Liver (tissue), 9 donors: ENCODE measurements around the gene ODC1. TPM values are rescaled to one million over a fixed set of nuclear protein-coding genes. Genes with fewer than 3 reads are reported as not detected.

Experiments
- DNase-seq: peaks from one replicate; pipeline ENCODE4 v3.0.0-alpha.2; 2017; ENCODE audit warnings: low spot score
- H3K27ac ChIP-seq, 2 donors: one replicate each; pipeline ENCODE4 v1.7.0; 2013; ENCODE audit warnings: inconsistent platforms in 2 of 2, low read length in 2 of 2, control low read depth in 1 of 2, low read depth in 1 of 2, mild to moderate bottlenecking in 1 of 2
- H3K27me3 ChIP-seq, 4 donors: one replicate each; pipeline versions ENCODE4 v1.6.1 to v1.7.0; 2013; ENCODE audit warnings: low read length in 3 of 4, inconsistent platforms in 1 of 4, mild to moderate bottlenecking in 1 of 4, moderate library complexity in 1 of 4; ENCODE audit not compliant: control insufficient read depth in 4 of 4, insufficient read depth in 4 of 4
- H3K36me3 ChIP-seq, 4 donors: one replicate each; pipeline versions ENCODE4 v1.6.1 to v1.7.0; 2013; ENCODE audit warnings: low read length in 3 of 4, mild to moderate bottlenecking in 3 of 4, low read depth in 1 of 4, moderate library complexity in 1 of 4; ENCODE audit not compliant: control insufficient read depth in 4 of 4, insufficient read depth in 3 of 4
- H3K4me1 ChIP-seq, 4 donors: one replicate each; pipeline versions ENCODE4 v1.6.1 to v1.7.0; 2013; ENCODE audit warnings: low read length in 3 of 4, mild to moderate bottlenecking in 3 of 4, moderate library complexity in 1 of 4; ENCODE audit not compliant: control insufficient read depth in 4 of 4, insufficient read depth in 4 of 4
- H3K4me3 ChIP-seq, 3 donors: one replicate each; pipeline versions ENCODE4 v1.6.1 to v1.7.0; 2013; ENCODE audit warnings: low read length in 3 of 3, control low read depth in 1 of 3, low read depth in 1 of 3, mild to moderate bottlenecking in 1 of 3
- H3K9ac ChIP-seq, 2 donors: one replicate each; pipeline ENCODE4 v1.7.0; 2013; ENCODE audit warnings: low read length in 2 of 2, mild to moderate bottlenecking in 2 of 2, moderate library complexity in 2 of 2, control low read depth in 1 of 2, low read depth in 1 of 2
- H3K9me3 ChIP-seq, 4 donors: one replicate each; pipeline versions ENCODE4 v1.6.1 to v1.7.0; 2013; ENCODE audit warnings: low read length in 3 of 4; ENCODE audit not compliant: control insufficient read depth in 4 of 4
- EGR1 ChIP-seq, 2 donors: IDR thresholded peaks; 2 replicates each; pipeline ENCODE4 v1.6.1; 2016 to 2018; ENCODE audit warnings: antibody characterized with exemption in 2 of 2, low read depth in 2 of 2
- FOXA1 ChIP-seq: IDR thresholded peaks from 2 replicates; pipeline ENCODE4 v1.6.1; 2016; ENCODE audit warnings: antibody characterized with exemption
- HNF4A ChIP-seq, 2 donors: conservative IDR thresholded peaks; 2 replicates each; pipeline ENCODE4 v1.6.1; 2016; ENCODE audit warnings: antibody characterized with exemption in 2 of 2, mild to moderate bottlenecking in 2 of 2
- HNF4G ChIP-seq: IDR thresholded peaks from 2 replicates; pipeline ENCODE4 v1.6.1; 2016; ENCODE audit warnings: antibody characterized with exemption
- MAX ChIP-seq: IDR thresholded peaks from 2 replicates; pipeline ENCODE4 v1.6.1; 2016; ENCODE audit warnings: antibody characterized with exemption
- NR2F2 ChIP-seq: IDR thresholded peaks from 2 replicates; pipeline ENCODE4 v1.6.1; 2016; ENCODE audit warnings: antibody characterized with exemption
- REST ChIP-seq: IDR thresholded peaks from 2 replicates; pipeline ENCODE4 v1.6.1; 2016; ENCODE audit warnings: antibody characterized with exemption, mild to moderate bottlenecking
- RXRA ChIP-seq, 2 donors: IDR thresholded peaks; 2 replicates each; pipeline ENCODE4 v1.6.1; 2017 to 2018; ENCODE audit warnings: antibody characterized with exemption in 2 of 2, mild to moderate bottlenecking in 1 of 2
- SP1 ChIP-seq: IDR thresholded peaks from 2 replicates; pipeline ENCODE4 v1.6.1; 2018; ENCODE audit warnings: antibody characterized with exemption, mild to moderate bottlenecking
- ZBTB33 ChIP-seq: IDR thresholded peaks from 2 replicates; pipeline ENCODE4 v1.6.1; 2016; ENCODE audit warnings: antibody characterized with exemption
- WGBS: extraction: QIAGEN DNeasy Blood & Tissue Kit; methylation state at CpG from one replicate; pipeline ENCODE4 v1.1.7; 2013; 5-methylcytosine and 5-hydroxymethylcytosine counted together
- polyA plus RNA-seq, 2 donors: library from polyadenylated mRNA; stranded (reverse) in 1 of 2; unstranded in 1 of 2; fragments of 200-250 nt in 1 of 2; fragments of >200 nt in 1 of 2; fragmentation: Nextera tagmentation in 1 of 2; extraction: Ambion mirVana in 1 of 2; gene quantifications; one replicate each; pipeline versions ENCODE4 v1.2.1 to v1.2.3, GENCODE V29; 2013 to 2015
- total RNA-seq, 2 donors: library from RNA; depleted of rRNA; stranded (reverse); fragments of >200 nt; gene quantifications; one replicate each; pipeline ENCODE4 v1.2.3, GENCODE V29; 2014
- donor health status: healthy.
- donor health status: healthy.
- donor health status: healthy.
- donor health status: healthy.
- donor health status: healthy.

ODC1 gene
- total and polyA plus RNA-seq, 4 donors = 8.3 to 75.8 (median 48.1) TPM

- H3K27me3 ChIP-seq = no peaks in the 10 kb centered on the region
- H3K9ac ChIP-seq = no peak overlapping the region
- WGBS = 93% methylated on average over 8 of the region's 8 CpGs
- peaks cover 0 to 10% (median 3%) of the 10 kb centered on the region in 4 donors for H3K4me1 ChIP-seq
- H3K9me3 ChIP-seq = no peaks in the 10 kb centered on the region
- no peak for DNase-seq
- H3K36me3 ChIP-seq = peaks cover 11 to 49% (median 45%) of the 10 kb centered on the region in 4 donors
- H3K4me3 ChIP-seq = no peak overlapping the region
- TF ChIP-seq ZBTB33 = no peak
- TF ChIP-seq EGR1 (IDR thresholded peaks at IDR 0.05; ENCODE audit: low read depth in 2 of 2) = no peak
- no peak for TF ChIP-seq HNF4A (conservative IDR thresholded peaks at IDR 0.05)
- TF ChIP-seq RXRA (IDR thresholded peaks at IDR 0.05) = no peak
- no peak for TF ChIP-seq FOXA1
- no peak for TF ChIP-seq REST
- H3K27ac ChIP-seq = no peak overlapping the region
These were observed 6.2 kb downstream of the ODC1 start for GRCh38 chr2:10441948-10442347.

- Histone ChIP-seq H3K27ac (no peak overlapping the region), H3K9ac (no peak overlapping the region), H3K4me3 (no peak overlapping the region), H3K4me1 (peaks cover 0 to 6% (median 2%) of the 10 kb centered on the region in 4 donors), H3K9me3 (no peaks in the 10 kb centered on the region), H3K27me3 (no peaks in the 10 kb centered on the region), H3K36me3 (peaks cover 11 to 49% (median 45%) of the 10 kb centered on the region in 4 donors)
- TF ChIP-seq RXRA (IDR thresholded peaks at IDR 0.05) (no peak), MAX (no peak), REST (no peak), SP1 (no peak), HNF4G (no peak), NR2F2 (no peak), ZBTB33 (no peak)
- WGBS = 96% methylated on average over 6 of the region's 6 CpGs
- DNase-seq = no peak
These were observed 7.4 kb downstream of the ODC1 start for GRCh38 chr2:10440736-10441135.
